CD8-positive, alpha-beta memory T cell (primary cell): ENCODE data around the gene HMGN3. TPM values are rescaled to one million over a fixed set of nuclear protein-coding genes. Genes with fewer than 3 reads are reported as not detected.

Experiments
- CTCF ChIA-PET: fragments of 350-600 bp; sonication (Branson Sonifier 250); formaldehyde crosslinking; loops from one replicate; lab custom pipeline; 2021; ENCODE audit warnings: antibody characterized with exemption; lab: Charles Lee
- POLR2A ChIA-PET: fragments of 350-600 bp; sonication (Branson Sonifier 250); formaldehyde crosslinking; loops from one replicate; lab custom pipeline; 2021; ENCODE audit warnings: antibody characterized with exemption; lab: Charles Lee
- DNase-seq, 5 donors: peaks; one replicate each; pipeline versions ENCODE4 v3.0.0 to v3.0.0-alpha.2; 2020 to 2022; ENCODE audit warnings: mixed read lengths in 1 of 5
- H3K27ac ChIP-seq: one replicate; pipeline ENCODE4 v1.7.0; 2013; ENCODE audit warnings: low read depth, mild to moderate bottlenecking, low read length, moderate library complexity
- H3K27me3 ChIP-seq: 2 replicates; pipeline ENCODE4 v1.7.0; 2013; ENCODE audit warnings: low read length, mild to moderate bottlenecking; ENCODE audit not compliant: insufficient read depth, poor library complexity, severe bottlenecking
- H3K36me3 ChIP-seq: 2 replicates; pipeline ENCODE4 v1.7.0; 2013; ENCODE audit warnings: mild to moderate bottlenecking, low read length, moderate library complexity; ENCODE audit not compliant: insufficient read depth
- H3K4me1 ChIP-seq: 2 replicates; pipeline ENCODE4 v1.7.0; 2013; ENCODE audit warnings: mild to moderate bottlenecking, low read length, moderate library complexity; ENCODE audit not compliant: insufficient read depth
- H3K4me3 ChIP-seq: 2 replicates; pipeline ENCODE4 v1.7.0; 2013; ENCODE audit warnings: mild to moderate bottlenecking, low read length
- H3K9me3 ChIP-seq: 2 replicates; pipeline ENCODE4 v1.7.0; 2013; ENCODE audit warnings: mild to moderate bottlenecking, low read length
- H3K27ac Mint-ChIP-seq, 8 donors: one replicate each; pipeline ENCODE4 v1.8.0; 2020 to 2021; ENCODE audit warnings: mixed read lengths in 8 of 8, mild to moderate bottlenecking in 6 of 8, inconsistent platforms in 3 of 8, moderate library complexity in 3 of 8
- H3K27me3 Mint-ChIP-seq, 2 donors: one replicate each; pipeline ENCODE4 v1.8.0; 2020 to 2021; ENCODE audit warnings: mixed read lengths in 2 of 2, mild to moderate bottlenecking in 1 of 2, moderate library complexity in 1 of 2
- H3K36me3 Mint-ChIP-seq, 3 donors: one replicate each; pipeline ENCODE4 v1.8.0; 2020 to 2021; ENCODE audit warnings: mixed read lengths in 3 of 3, inconsistent platforms in 1 of 3, mild to moderate bottlenecking in 1 of 3
- H3K4me1 Mint-ChIP-seq, 3 donors: one replicate each; pipeline ENCODE4 v1.8.0; 2020 to 2021; ENCODE audit warnings: mixed read lengths in 3 of 3, inconsistent platforms in 1 of 3, mild to moderate bottlenecking in 1 of 3
- H3K4me3 Mint-ChIP-seq, 7 donors: one replicate each; pipeline ENCODE4 v1.8.0; 2020 to 2021; ENCODE audit warnings: mixed read lengths in 7 of 7, mild to moderate bottlenecking in 6 of 7, moderate library complexity in 4 of 7, inconsistent platforms in 2 of 7
- H3K9me3 Mint-ChIP-seq, 5 donors: one replicate each; pipeline ENCODE4 v1.8.0; 2020 to 2022; ENCODE audit warnings: mixed read lengths in 5 of 5, mild to moderate bottlenecking in 3 of 5, moderate library complexity in 2 of 5, inconsistent platforms in 1 of 5
- polyA plus RNA-seq: library from polyadenylated mRNA; unstranded; fragments of 300-500 nt; fragmentation: Illumina TruSeq; gene quantifications from one replicate; pipeline ENCODE4 v1.2.3, GENCODE V29; 2021
- total RNA-seq, 2 experiments: library from RNA; stranded (reverse); gene quantifications; one replicate each; pipeline ENCODE4 v1.2.3, GENCODE V29; 2021

Gene HMGN3
- total and polyA plus RNA-seq, 3 experiments from 2014 or later: 41.4 to 111 (median 44.5) TPM

GRCh38 chr6:79152269-79152737 is 82.2 kb downstream of the HMGN3 start:
- Histone ChIP-seq H3K4me3 (no peak overlapping the region), H3K36me3 (no peaks in the 10 kb centered on the region), H3K27me3 (no peaks in the 10 kb centered on the region), H3K9me3 (no peaks in the 10 kb centered on the region), H3K4me1 (no peaks in the 10 kb centered on the region), H3K27ac (no peak overlapping the region)
- H3K4me3 Mint-ChIP-seq: no peak overlapping the region
- ChIA-PET POLR2A (no interaction called here), CTCF (no interaction called here)
- H3K4me1 Mint-ChIP-seq: peaks cover 0 to 2% (median 0%) of the 10 kb centered on the region in 3 donors
- no peaks in the 10 kb centered on the region for H3K36me3 Mint-ChIP-seq
- H3K9me3 Mint-ChIP-seq: no peaks in the 10 kb centered on the region
- no peak overlapping the region for H3K27ac Mint-ChIP-seq
- H3K27me3 Mint-ChIP-seq: peaks cover 2 to 9% of the 10 kb centered on the region in 2 donors
- no peak for DNase-seq

Other genes starting within 250 kb of the HMGN3 start
- gene PHIP, start 156.4 kb downstream of the HMGN3 start, total RNA-seq: 10 to 100 TPM; 26.1 to 27.0 TPM
- 13.4 TPM for gene PHIP, start 156.4 kb downstream of the HMGN3 start, polyA plus RNA-seq